HepG2 (cell line): ENCODE data around the gene RITA1. TPM values are rescaled to one million over a fixed set of nuclear protein-coding genes. Genes with fewer than 3 reads are reported as not detected.

Experiments used
- AGO2 ChIP-seq: fragments of 200-400 bp; formaldehyde crosslinking; optimal IDR thresholded peaks from 2 replicates; pipeline ENCODE3; 2017; ENCODE audit warnings: mild to moderate bottlenecking, low read depth, low read length, moderate library complexity
- KDM5A ChIP-seq: fragments of 200-600 bp; sonication (generic); IDR thresholded peaks from 2 replicates; pipeline ENCODE4 v1.7.0; 2018; ENCODE audit warnings: antibody characterized with exemption, mild to moderate bottlenecking, low read length, borderline replicate concordance
- KDM5B ChIP-seq: sonication (generic); formaldehyde crosslinking; IDR thresholded peaks from 2 replicates; pipeline ENCODE4 v1.4.0; 2020; ENCODE audit warnings: missing genetic modification reagents, mild to moderate bottlenecking, borderline replicate concordance
- MTERF4 ChIP-seq: sonication (generic); formaldehyde crosslinking; IDR thresholded peaks from 2 replicates; pipeline ENCODE4 v1.8.0; 2023; ENCODE audit warnings: mild to moderate bottlenecking, missing genetic modification reagents
- NAIF1 ChIP-seq: sonication (generic); formaldehyde crosslinking; IDR thresholded peaks from 2 replicates; pipeline ENCODE4 v1.5.0; 2020; ENCODE audit warnings: mild to moderate bottlenecking, missing genetic modification reagents, borderline replicate concordance
- PHF20 ChIP-seq: sonication (generic); formaldehyde crosslinking; IDR thresholded peaks from 2 replicates; pipeline ENCODE4 v1.5.0; 2020; ENCODE audit warnings: mild to moderate bottlenecking, missing genetic modification reagents
- SAP130 ChIP-seq: IDR thresholded peaks from 2 replicates; pipeline ENCODE4 v1.6.1; 2016; ENCODE audit warnings: low read depth
- SCMH1 ChIP-seq: sonication (generic); formaldehyde crosslinking; IDR thresholded peaks from 2 replicates; pipeline ENCODE4 v1.9.0; 2021; ENCODE audit warnings: missing genetic modification reagents, mild to moderate bottlenecking, borderline replicate concordance
- SNAI1 ChIP-seq: sonication (generic); formaldehyde crosslinking; IDR thresholded peaks from 2 replicates; pipeline ENCODE4 v1.5.0; 2020; ENCODE audit warnings: mild to moderate bottlenecking, missing genetic modification reagents, borderline replicate concordance
- SOX6 ChIP-seq, 2 experiments: fragments of 450-650 bp in 1 of 2; sonication (generic) in 1 of 2; formaldehyde crosslinking in 1 of 2; IDR thresholded peaks; 2 replicates each; pipeline versions ENCODE4 v1.4.0 to v1.6.1; 2017 to 2020; ENCODE audit warnings: antibody characterized with exemption in 1 of 2, mild to moderate bottlenecking in 1 of 2, missing genetic modification reagents in 1 of 2
- SRF ChIP-seq: IDR thresholded peaks from 2 replicates; pipeline ENCODE4 v1.6.1; 2011; ENCODE audit warnings: mild to moderate bottlenecking, low read depth, low read length, moderate library complexity
- TAF1 ChIP-seq: sonication (generic); formaldehyde crosslinking; IDR thresholded peaks from 2 replicates; pipeline ENCODE4 v1.4.0; 2020; ENCODE audit warnings: missing genetic modification reagents
- TFE3 ChIP-seq: IDR thresholded peaks from 2 replicates; pipeline ENCODE4 v1.6.1; 2016
- U2AF1 ChIP-seq: fragments of 200-400 bp; formaldehyde crosslinking; optimal IDR thresholded peaks from 2 replicates; pipeline ENCODE3; 2017; ENCODE audit warnings: mild to moderate bottlenecking, low read depth, low read length
- ZBTB26 ChIP-seq: IDR thresholded peaks from 2 replicates; pipeline ENCODE4 v1.6.1; 2016; ENCODE audit warnings: missing compliant biosample characterization, missing genetic modification reagents, borderline replicate concordance
- ZFYVE20 ChIP-seq: sonication (generic); formaldehyde crosslinking; IDR thresholded peaks from 2 replicates; pipeline ENCODE4 v1.8.0; 2023; ENCODE audit warnings: low read depth, mild to moderate bottlenecking, moderate library complexity, missing genetic modification reagents, borderline replicate concordance
- ZNF12 ChIP-seq: sonication (generic); formaldehyde crosslinking; IDR thresholded peaks from 2 replicates; pipeline ENCODE4 v1.5.0; 2020; ENCODE audit warnings: missing genetic modification reagents
- ZNF24 ChIP-seq: fragments of 450-650 bp; IDR thresholded peaks from 2 replicates; pipeline ENCODE4 v1.6.1; 2017; ENCODE audit warnings: antibody characterized with exemption, mild to moderate bottlenecking
- ZNF329 ChIP-seq: sonication (generic); formaldehyde crosslinking; IDR thresholded peaks from 2 replicates; pipeline ENCODE4 v1.9.0; 2021; ENCODE audit warnings: low read depth, mild to moderate bottlenecking, missing genetic modification reagents
- ZNF530 ChIP-seq: sonication (generic); formaldehyde crosslinking; IDR thresholded peaks from 2 replicates; pipeline ENCODE4 v1.5.0; 2020; ENCODE audit warnings: low read depth, mild to moderate bottlenecking, missing genetic modification reagents
- ZNF574 ChIP-seq: sonication (generic); formaldehyde crosslinking; IDR thresholded peaks from 2 replicates; pipeline ENCODE4 v1.4.0; 2020; ENCODE audit warnings: missing genetic modification reagents
- ZNF7 ChIP-seq: IDR thresholded peaks from 2 replicates; pipeline ENCODE4 v1.6.1; 2016; ENCODE audit warnings: missing biosample characterization, missing genetic modification reagents
- ZNF839 ChIP-seq: sonication (generic); formaldehyde crosslinking; IDR thresholded peaks from 2 replicates; pipeline ENCODE4 v1.4.0; 2020; ENCODE audit warnings: missing genetic modification reagents, mild to moderate bottlenecking, borderline replicate concordance
- ZSCAN22 ChIP-seq: sonication (generic); formaldehyde crosslinking; IDR thresholded peaks from 2 replicates; pipeline ENCODE4 v1.4.0; 2020; ENCODE audit warnings: mild to moderate bottlenecking, missing genetic modification reagents
- polyA plus RNA-seq, 8 experiments: library from polyadenylated mRNA; depleted of rRNA in 3 of 8; stranded (reverse) in 7 of 8; unstranded in 1 of 8; fragments of >200 nt; fragmentation: Illumina TruSeq in 4 of 8; extraction: Trizol in 4 of 8; gene quantifications; 2 replicates each; pipeline versions ENCODE4 v1.2.1 to v1.2.3, GENCODE V29; 2011 to 2016; ENCODE audit warnings: low read depth in 4 of 8, missing spikeins in 1 of 8, mixed read lengths in 1 of 8; ENCODE audit not compliant: insufficient read depth in 1 of 8
- total RNA-seq, 5 experiments: library from RNA; depleted of rRNA; stranded (reverse); fragments of >200 nt; fragmentation: Illumina TruSeq; extraction: Trizol; gene quantifications; 2 replicates each; pipeline ENCODE4 v1.2.3, GENCODE V29; 2016; ENCODE audit warnings: low read depth in 1 of 5

The RITA1 gene
- total and polyA plus RNA-seq, 2 of the 13 experiments (the other 11 are each of a cell fraction or from before 2014, with no cell fraction given), result 12.4 to 28.9 TPM

- TF ChIP-seq SOX6 (IDR thresholded peaks at IDR 0.05), result no peak
- no peak for TF ChIP-seq SOX6 (CRISPR knock-in tag; IDR thresholded peaks at IDR 0.05)
- TF ChIP-seq AGO2, result peak; percentile 24
- TF ChIP-seq ZFYVE20, result no peak
- no peak for TF ChIP-seq ZNF24
- TF ChIP-seq ZNF329 (CRISPR knock-in tag), result no peak
- TF ChIP-seq KDM5A, result no peak
- TF ChIP-seq ZNF839 (CRISPR knock-in tag), result no peak
- TF ChIP-seq ZNF12 (CRISPR knock-in tag), result 0 out of 2 replicates have a peak, but pooled peaks have one; percentile 9
- peak; percentile 23; the same call in 1 of the 2 replicates for TF ChIP-seq KDM5B (CRISPR knock-in tag)
- no peak for TF ChIP-seq ZNF7 (CRISPR knock-in tag)
- no peak for TF ChIP-seq SNAI1 (CRISPR knock-in tag)
- no peak for TF ChIP-seq SCMH1 (CRISPR knock-in tag)
- 0 out of 2 replicates have a peak, but pooled peaks have one; percentile 30 for TF ChIP-seq PHF20 (CRISPR knock-in tag)
- TF ChIP-seq NAIF1 (CRISPR knock-in tag), result no peak
- no peak for TF ChIP-seq MTERF4 (CRISPR knock-in tag)
- TF ChIP-seq ZNF574, result no peak
- TF ChIP-seq ZNF530, result no peak
- TF ChIP-seq TFE3, result 0 out of 2 replicates have a peak, but pooled peaks have one; percentile 21
- TF ChIP-seq SRF, result no peak
- no peak for TF ChIP-seq ZSCAN22 (CRISPR knock-in tag)
- TF ChIP-seq ZBTB26 (CRISPR knock-in tag), result no peak
- TF ChIP-seq TAF1 (CRISPR knock-in tag), result 0 out of 2 replicates have a peak, but pooled peaks have one; percentile 17
- no peak for TF ChIP-seq SAP130 (CRISPR knock-in tag)
- TF ChIP-seq U2AF1, result no peak
Measured at GRCh38 chr12:113186666-113187325, 1.3 kb downstream of the RITA1 start (continued).
